Stimulated activated CD8-positive, alpha-beta memory T cell treated with anti-CD3 and anti-CD28 coated beads, Interleukin-12 subunit alpha, Interleukin-12 subunit beta, amount 100 ng/mL, for 24 hours (primary cell): ENCODE results near the gene ETFB.
A peak's percentile ranks its signal among the peaks of the same experiment; 100 is the strongest.

Experiments
- DNase-seq: peaks from one replicate; pipeline ENCODE4 v3.0.0-alpha.2; 2020; ENCODE audit errors: extremely low read depth

ETFB gene

GRCh38 chr19:51351266-51351990 lies 14.8 kb downstream of the ETFB start:
- no peak for DNase-seq

- DNase-seq: no peak
These were observed 18.8 kb downstream of the ETFB start for GRCh38 chr19:51347209-51347928.

GRCh38 chr19:51346742-51347141 lies 19.4 kb downstream of the ETFB start:
- no peak for DNase-seq

- DNase-seq: no peak
These were observed 21.0 kb downstream of the ETFB start for GRCh38 chr19:51345076-51345620.

- DNase-seq: no peak
These were observed 23.3 kb downstream of the ETFB start for GRCh38 chr19:51342631-51343569.

- DNase-seq: no peak
These were observed 24.1 kb downstream of the ETFB start, which contains the start of gene VSIG10L for GRCh38 chr19:51341976-51342580. VSIG10L (minus strand) TSS chr19:51342139; CDS start chr19:51342124, 15 bp downstream.

GRCh38 chr19:51341066-51341465 lies 25.1 kb downstream of the ETFB start:
- DNase-seq: no peak

- DNase-seq: peak; percentile 93
These were observed 26.2 kb downstream of the ETFB start for GRCh38 chr19:51339687-51340656.

GRCh38 chr19:51339313-51339686 lies 26.9 kb downstream of the ETFB start:
- DNase-seq: no peak

- peak; percentile 69 for DNase-seq
These were observed 27.4 kb downstream of the ETFB start for GRCh38 chr19:51338563-51339312.

GRCh38 chr19:51337861-51338562 lies 28.2 kb downstream of the ETFB start:
- DNase-seq: no peak

- DNase-seq: no peak
These were observed 28.9 kb downstream of the ETFB start for GRCh38 chr19:51337141-51337860.

GRCh38 chr19:51333836-51334460 lies 32.2 kb downstream of the ETFB start:
- no peak for DNase-seq

- DNase-seq: no peak
These were observed 34.5 kb downstream of the ETFB start for GRCh38 chr19:51331716-51332115.

- no peak for DNase-seq
These were observed 35.0 kb downstream of the ETFB start for GRCh38 chr19:51331193-51331592.

- no peak for DNase-seq
These were observed 35.8 kb downstream of the ETFB start for GRCh38 chr19:51330366-51330765.

GRCh38 chr19:51329411-51329810 lies 36.8 kb downstream of the ETFB start:
- no peak for DNase-seq
